Thyroid gland (tissue), 4 donors: ENCODE data around the gene TCEANC. TPM values are rescaled to one million over a fixed set of nuclear protein-coding genes. Genes with fewer than 3 reads are reported as not detected.
"Not testable (repeated sequence)": the region's sequence is repeated elsewhere in the genome, so short reads cannot be mapped to it uniquely, and the experiment has no call there.

Experiments
- DNase-seq, 2 donors: peaks; one replicate each; pipeline ENCODE4 v3.0.0-alpha.2; 2019
- H3K27ac ChIP-seq, 3 donors: fragments of 200-600 bp; sonication (generic); 1 replicate in 2 of 3; 2 replicates in 1 of 3; pipeline ENCODE4 v1.5.1; 2016 to 2019; ENCODE audit warnings: mild to moderate bottlenecking in 1 of 3, moderate library complexity in 1 of 3
- H3K27me3 ChIP-seq: fragments of 200-600 bp; sonication (generic); one replicate; pipeline ENCODE4 v1.5.1; 2019
- H3K36me3 ChIP-seq, 2 donors: fragments of 200-600 bp; sonication (generic); one replicate each; pipeline ENCODE4 v1.5.1; 2016 to 2019
- H3K4me1 ChIP-seq, 2 donors: fragments of 200-600 bp; sonication (generic); one replicate each; pipeline ENCODE4 v1.5.1; 2017 to 2019
- H3K4me3 ChIP-seq, 3 donors: fragments of 200-600 bp; sonication (generic); replicated peaks in 1 of 3; 1 replicate in 2 of 3; 2 replicates in 1 of 3; pipeline ENCODE4 v1.5.1; 2016; ENCODE audit warnings: mild to moderate bottlenecking in 1 of 3
- H3K9me3 ChIP-seq: fragments of 200-600 bp; sonication (generic); one replicate; pipeline ENCODE4 v1.5.1; 2017
- POLR2A ChIP-seq, 2 donors: fragments of 450-650 bp; IDR thresholded peaks; one replicate each; pipeline ENCODE4 v1.6.1; 2017; ENCODE audit warnings: antibody characterized with exemption in 2 of 2, mild to moderate bottlenecking in 2 of 2, moderate library complexity in 1 of 2
- WGBS, 2 donors: methylation state at CpG; one replicate each; pipeline ENCODE4 v1.1.5; 2017; 5-methylcytosine and 5-hydroxymethylcytosine counted together
- intact Hi-C: fragments of 100-400 bp; cut with DNase I; formaldehyde crosslinking; loops from one replicate; pipeline ENCODE4 v1.15.1; 2023
- total RNA-seq, 4 donors: library from RNA; depleted of rRNA; stranded (reverse); fragments of >200 nt; gene quantifications; one replicate each; pipeline ENCODE4 v1.2.3, GENCODE V29; 2016
- TF ChIP-seq, protein P1 (sequence below), 6 experiments: fragments of 200-600 bp in 3 of 6; fragments of 450-650 bp in 3 of 6; sonication (generic) in 3 of 6; IDR thresholded peaks; one replicate each; pipeline ENCODE4 v1.5.1; 2016 to 2019; ENCODE audit warnings: antibody characterized with exemption in 6 of 6, mild to moderate bottlenecking in 2 of 6, inconsistent platforms in 1 of 6, moderate library complexity in 1 of 6

Gene TCEANC
- total RNA-seq, 4 donors from 2014 or later = 4.5 to 8.6 (median 6.4) TPM

DNA sequence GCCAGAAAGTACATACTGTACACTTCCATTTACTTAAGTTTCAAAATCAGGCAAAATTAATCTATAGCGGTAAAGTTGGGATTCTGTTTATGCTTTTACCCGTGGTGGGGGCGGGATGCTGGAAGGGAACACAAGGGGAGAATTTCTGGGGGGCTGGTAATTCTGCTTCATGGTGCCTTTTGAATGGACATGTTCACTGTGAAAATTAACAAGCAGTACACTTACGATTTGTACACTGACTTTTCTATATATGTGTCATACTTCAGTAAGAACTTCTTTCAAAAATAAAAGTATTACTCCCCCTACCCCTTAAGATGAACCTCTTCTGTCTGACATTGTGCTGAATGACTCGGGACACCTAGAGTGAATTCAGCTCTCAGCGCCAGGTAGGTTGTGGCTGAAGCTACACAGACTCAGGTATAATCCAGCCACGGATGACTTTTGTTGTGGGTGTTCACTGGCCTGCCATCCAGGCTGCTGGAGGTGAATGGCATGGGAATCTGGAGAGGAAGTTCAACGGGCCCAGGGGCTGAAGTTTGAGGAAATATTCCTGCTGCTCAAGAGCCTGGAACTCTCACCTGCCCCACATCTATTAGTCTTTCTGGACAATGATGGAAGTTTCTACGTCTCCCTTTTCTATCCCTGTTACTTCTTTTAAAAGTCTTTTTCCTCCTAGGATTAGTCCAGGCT lies 7.3 kb upstream of the TCEANC start:
- H3K9me3 ChIP-seq = no peaks in the 10 kb centered on the region
- no peak for DNase-seq
- intact Hi-C loops = loop anchor here (5.0 kb wide), 1 partner anchor 143 kb away; no protein-coding TSS in a partner anchor
- no peaks in the 10 kb centered on the region for H3K4me1 ChIP-seq
- no peak overlapping the region for H3K4me3 ChIP-seq
- no peaks in the 10 kb centered on the region for H3K36me3 ChIP-seq
- no peaks in the 10 kb centered on the region for H3K27me3 ChIP-seq
- no peak overlapping the region for H3K27ac ChIP-seq
- 58 to 63% methylated on average over 9 of the region's 9 CpGs for WGBS, 2 donors
- TF ChIP-seq POLR2A (IDR thresholded peaks at IDR 0.05) = no peak

DNA sequence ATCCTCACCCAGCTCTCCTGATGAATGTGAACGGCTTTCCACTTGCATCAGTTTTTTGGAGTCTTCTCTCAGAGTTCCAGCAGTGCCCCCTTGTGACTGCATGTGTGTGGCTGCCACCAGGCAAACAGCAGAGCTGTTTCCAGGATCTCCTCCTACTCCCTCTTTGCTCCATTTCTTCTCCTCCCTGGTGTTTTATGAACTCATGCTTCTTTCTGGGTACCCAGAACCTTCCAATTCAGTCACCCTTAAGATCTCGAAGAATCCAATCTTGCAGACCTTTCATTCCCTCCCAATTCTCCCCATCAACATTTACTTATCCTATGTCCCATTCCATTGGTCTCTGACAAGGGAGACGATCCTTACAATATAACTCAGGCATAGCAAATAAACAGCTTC lies 6.8 kb upstream of the TCEANC start:
- 28 to 33% methylated on average over 3 of the region's 3 CpGs for WGBS, 2 donors
- intact Hi-C loops = loop anchor here (5.0 kb wide), 1 partner anchor 144 kb away; no protein-coding TSS in a partner anchor
- peak; percentile 50 to 57 for DNase-seq
- no peaks in the 10 kb centered on the region for H3K4me1 ChIP-seq
- TF ChIP-seq, protein P1, sequence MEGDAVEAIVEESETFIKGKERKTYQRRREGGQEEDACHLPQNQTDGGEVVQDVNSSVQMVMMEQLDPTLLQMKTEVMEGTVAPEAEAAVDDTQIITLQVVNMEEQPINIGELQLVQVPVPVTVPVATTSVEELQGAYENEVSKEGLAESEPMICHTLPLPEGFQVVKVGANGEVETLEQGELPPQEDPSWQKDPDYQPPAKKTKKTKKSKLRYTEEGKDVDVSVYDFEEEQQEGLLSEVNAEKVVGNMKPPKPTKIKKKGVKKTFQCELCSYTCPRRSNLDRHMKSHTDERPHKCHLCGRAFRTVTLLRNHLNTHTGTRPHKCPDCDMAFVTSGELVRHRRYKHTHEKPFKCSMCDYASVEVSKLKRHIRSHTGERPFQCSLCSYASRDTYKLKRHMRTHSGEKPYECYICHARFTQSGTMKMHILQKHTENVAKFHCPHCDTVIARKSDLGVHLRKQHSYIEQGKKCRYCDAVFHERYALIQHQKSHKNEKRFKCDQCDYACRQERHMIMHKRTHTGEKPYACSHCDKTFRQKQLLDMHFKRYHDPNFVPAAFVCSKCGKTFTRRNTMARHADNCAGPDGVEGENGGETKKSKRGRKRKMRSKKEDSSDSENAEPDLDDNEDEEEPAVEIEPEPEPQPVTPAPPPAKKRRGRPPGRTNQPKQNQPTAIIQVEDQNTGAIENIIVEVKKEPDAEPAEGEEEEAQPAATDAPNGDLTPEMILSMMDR (IDR thresholded peaks at IDR 0.05) = peak in 4 of 6 experiments; percentile 39 to 48 (median 44)
- no peak for TF ChIP-seq POLR2A (IDR thresholded peaks at IDR 0.05)
- no peaks in the 10 kb centered on the region for H3K9me3 ChIP-seq
- H3K27me3 ChIP-seq = no peaks in the 10 kb centered on the region
- H3K27ac ChIP-seq = no peak overlapping the region
- H3K4me3 ChIP-seq = no peak overlapping the region
- H3K36me3 ChIP-seq = no peaks in the 10 kb centered on the region

DNA sequence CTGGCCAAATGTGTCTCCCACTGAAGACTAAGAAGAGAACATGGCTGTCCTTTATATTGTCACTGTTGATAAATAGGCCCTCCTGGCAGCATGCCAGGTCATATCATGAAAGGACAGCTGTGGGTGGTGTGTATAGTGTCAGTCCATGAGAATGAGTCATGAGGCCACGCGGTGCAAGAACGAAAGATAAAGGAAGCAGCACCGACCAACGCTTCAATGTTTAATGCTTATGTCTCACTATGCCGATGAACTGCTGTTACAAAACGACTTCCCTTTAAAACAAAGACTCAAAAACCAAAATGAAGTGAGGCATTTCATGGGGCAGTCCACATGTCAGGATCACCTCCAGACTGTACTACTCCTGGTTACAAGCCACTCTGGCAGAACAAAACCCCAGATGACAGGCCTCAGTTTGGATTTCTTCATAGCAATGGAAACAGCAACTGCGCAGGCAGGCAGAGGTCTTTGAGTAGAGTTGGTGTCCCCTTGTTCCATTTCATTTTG lies 5.2 kb upstream of the TCEANC start:
- Histone ChIP-seq H3K4me1 (peaks cover 5% of the 10 kb centered on the region in 2 donors), H3K36me3 (no peaks in the 10 kb centered on the region), H3K4me3 (no peak overlapping the region), H3K9me3 (no peaks in the 10 kb centered on the region), H3K27me3 (no peaks in the 10 kb centered on the region), H3K27ac (no peak overlapping the region)
- TF ChIP-seq, protein P1 (IDR thresholded peaks at IDR 0.05) = no peak
- no peak for TF ChIP-seq POLR2A (IDR thresholded peaks at IDR 0.05)
- no peak for DNase-seq
- 64 to 73% methylated on average over 8 of the region's 8 CpGs for WGBS, 2 donors
- intact Hi-C loops = loop anchor here (5.0 kb wide), 1 partner anchor 145 kb away; no protein-coding TSS in a partner anchor

DNA sequence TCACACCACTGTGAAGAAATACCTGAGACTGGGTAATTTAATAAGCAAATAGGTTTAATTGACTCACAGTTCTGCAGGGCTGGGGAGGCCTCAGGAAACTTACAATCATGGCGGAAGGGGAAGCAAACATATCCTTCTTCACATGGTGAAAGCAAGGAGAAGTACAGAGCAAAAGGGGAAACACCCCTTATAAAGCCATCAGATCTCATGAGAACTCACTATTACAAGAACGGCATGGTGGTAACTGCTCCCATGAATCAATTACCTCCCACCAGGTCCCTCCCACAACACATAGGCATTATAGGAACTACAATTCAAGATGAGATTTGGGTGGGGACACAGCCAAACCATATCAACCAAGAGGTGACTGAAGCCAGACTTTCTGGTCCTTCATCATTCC lies 4.6 kb upstream of the TCEANC start:
- not testable (repeated sequence) for H3K4me3 ChIP-seq, H3K9me3 ChIP-seq, H3K27ac ChIP-seq, DNase-seq, H3K4me1 ChIP-seq, H3K36me3 ChIP-seq, H3K27me3 ChIP-seq
- intact Hi-C loops = loop anchor here (5.0 kb wide), 1 partner anchor 146 kb away; no protein-coding TSS in a partner anchor
- 94 to 95% methylated on average over 2 of the region's 2 CpGs for WGBS, 2 donors

DNA sequence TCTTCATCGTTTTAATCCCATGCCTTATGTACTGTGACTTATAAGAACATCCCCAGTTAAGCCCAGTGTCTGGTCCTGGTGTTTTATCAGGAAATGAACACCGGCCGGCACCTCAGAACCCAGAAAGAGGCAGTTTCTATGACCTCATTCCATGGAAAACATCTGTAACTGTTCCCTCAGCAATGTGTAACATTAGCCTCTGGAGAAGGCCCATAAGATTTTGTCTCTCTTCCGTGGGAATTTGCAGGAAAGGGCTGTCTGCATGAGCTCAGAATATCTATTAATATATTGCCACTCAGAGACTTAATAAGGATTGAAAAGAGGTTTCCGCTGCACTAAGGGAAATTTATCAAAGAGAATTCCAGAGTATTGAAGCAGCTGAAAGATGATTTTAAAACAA lies 3.1 kb upstream of the TCEANC start:
- Histone ChIP-seq H3K9me3 (no peaks in the 10 kb centered on the region), H3K4me3 (no peak overlapping the region), H3K36me3 (no peaks in the 10 kb centered on the region), H3K27me3 (no peaks in the 10 kb centered on the region), H3K4me1 (peaks cover 5 to 11% of the 10 kb centered on the region in 2 donors), H3K27ac (no peak overlapping the region)
- 69 to 72% methylated on average over 5 of the region's 5 CpGs for WGBS, 2 donors
- intact Hi-C loops = loop anchor here (5.0 kb wide), 1 partner anchor 148 kb away; no protein-coding TSS in a partner anchor
- TF ChIP-seq, protein P1 (IDR thresholded peaks at IDR 0.05) = no peak
- TF ChIP-seq POLR2A (IDR thresholded peaks at IDR 0.05) = no peak
- DNase-seq = no peak

DNA sequence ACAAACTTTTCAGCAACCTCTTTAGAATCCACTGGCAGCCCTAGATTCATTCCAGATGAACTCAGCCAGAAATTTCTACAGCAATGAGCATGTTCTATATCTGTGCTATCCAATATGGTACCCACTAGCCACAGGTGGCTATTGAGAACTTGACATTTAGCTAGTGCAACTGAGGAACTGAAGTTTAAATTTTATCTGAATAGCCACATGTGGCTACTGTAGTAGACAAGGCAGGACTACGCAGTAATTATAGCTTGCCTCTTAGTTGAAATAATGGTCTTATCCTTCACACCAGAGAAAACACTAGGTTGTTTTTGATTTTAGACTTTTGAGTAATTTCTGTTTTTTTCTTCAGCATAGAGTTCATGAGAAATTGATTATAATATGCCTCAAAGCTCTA lies 2.6 kb upstream of the TCEANC start:
- DNase-seq = no peak
- Histone ChIP-seq H3K9me3 (no peaks in the 10 kb centered on the region), H3K36me3 (no peaks in the 10 kb centered on the region), H3K27me3 (no peaks in the 10 kb centered on the region), H3K4me1 (peaks cover 5 to 11% of the 10 kb centered on the region in 2 donors), H3K4me3 (no peak overlapping the region), H3K27ac (no peak overlapping the region)
- TF ChIP-seq, protein P1 (IDR thresholded peaks at IDR 0.05) = no peak
- no peak for TF ChIP-seq POLR2A (IDR thresholded peaks at IDR 0.05)
- 95 to 96% methylated on average over 1 of the region's 1 CpG for WGBS, 2 donors
- intact Hi-C loops = no loop called here
